Ovary (tissue), 3 donors: ENCODE results near the gene RADIL.

Experiments
- CTCF ChIP-seq, 3 donors: fragments of 450-650 bp in 2 of 3; fragments of 200-600 bp in 1 of 3; IDR thresholded peaks; one replicate each; pipeline versions ENCODE4 v1.5.1 to v1.8.0; 2016 to 2022; ENCODE audit warnings: antibody characterized with exemption in 3 of 3, mild to moderate bottlenecking in 1 of 3
- EP300 ChIP-seq: sonication (generic); formaldehyde crosslinking; IDR thresholded peaks from one replicate; pipeline ENCODE4 v1.6.1; 2017; ENCODE audit warnings: antibody characterized with exemption
- POLR2A ChIP-seq: fragments of 450-650 bp; IDR thresholded peaks from one replicate; pipeline ENCODE4 v1.6.1; 2017; ENCODE audit warnings: antibody characterized with exemption, mild to moderate bottlenecking, moderate library complexity
- donor health status: DM: no; HTN: no; CAD: no.

DNA sequence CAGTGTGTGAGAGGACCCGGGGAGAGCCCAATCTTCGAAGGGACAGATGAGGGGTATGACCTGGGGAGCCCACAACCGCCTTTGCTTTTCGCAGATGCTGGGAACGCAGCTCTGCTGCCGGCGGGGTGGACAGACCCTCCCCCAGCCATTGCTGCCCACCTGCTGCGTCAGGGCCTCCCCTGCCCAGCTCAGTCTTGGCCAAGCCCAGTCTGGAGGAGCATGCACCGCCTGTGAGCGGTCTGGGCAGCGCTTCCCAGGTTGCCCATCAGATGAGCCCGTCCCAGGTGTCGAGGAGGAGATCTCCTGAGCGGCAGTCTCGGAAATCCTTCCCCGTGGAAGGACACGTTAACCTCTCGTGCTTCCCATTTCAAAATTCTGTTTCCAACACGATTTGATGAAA, 125.4 kb downstream of the RADIL start:
- TF ChIP-seq EP300: no peak
- no peak for TF ChIP-seq POLR2A
- no peak for TF ChIP-seq CTCF (IDR thresholded peaks at IDR 0.05)
